VCaP (cell line): ENCODE results near the gene NDRG4.

ENCODE experiments used
- H3K27ac ChIP-seq: fragments of 450-650 bp; 2 replicates; pipeline ENCODE4 v1.5.1; 2017
- CTCF ChIP-seq: fragments of 450-650 bp; conservative IDR thresholded peaks from 2 replicates; pipeline ENCODE4 v1.5.1; 2017; ENCODE audit warnings: mild to moderate bottlenecking, moderate library complexity

NDRG4 gene

GRCh38 chr16:58532414-58532813, 32.5 kb downstream of the NDRG4 start:
- no peak overlapping the region for H3K27ac ChIP-seq
- no peak for TF ChIP-seq CTCF

- no peak overlapping the region for H3K27ac ChIP-seq
- TF ChIP-seq CTCF, result no peak
Observed at GRCh38 chr16:58533751-58534470, 34.0 kb downstream of the NDRG4 start.

GRCh38 chr16:58535100-58535499, 35.2 kb downstream of the NDRG4 start:
- H3K27ac ChIP-seq, result no peak overlapping the region
- TF ChIP-seq CTCF, result no peak

- no peak overlapping the region for H3K27ac ChIP-seq
- no peak for TF ChIP-seq CTCF
Observed at GRCh38 chr16:58536278-58536677, 36.3 kb downstream of the NDRG4 start.

- H3K27ac ChIP-seq, result no peak overlapping the region
- no peak for TF ChIP-seq CTCF
Observed at GRCh38 chr16:58537124-58537906, 37.4 kb downstream of the NDRG4 start.

- H3K27ac ChIP-seq, result no peak overlapping the region
- TF ChIP-seq CTCF, result no peak
Observed at GRCh38 chr16:58541711-58542110, 41.8 kb downstream of the NDRG4 start.

- no peak for TF ChIP-seq CTCF
- H3K27ac ChIP-seq, result no peak overlapping the region
Observed at GRCh38 chr16:58542291-58542690, 42.3 kb downstream of the NDRG4 start.
